Measurements from ENCODE around the gene EMCN.

- TF ChIP-seq CTCF (IDR thresholded peaks at IDR 0.05) (no peak), POLR2A (IDR thresholded peaks at IDR 0.05) (no peak)
Measured at GRCh38 chr4:100547541-100548199, 29.8 kb upstream of the EMCN start.
